ENCODE results near the gene BACH2. TPM values are rescaled to one million over a fixed set of nuclear protein-coding genes. Genes with fewer than 3 reads are reported as not detected.

Gene BACH2
- polyA plus RNA-seq, 2 of the 4 experiments (the other 2 are of a cell fraction), result 0.01 to 0.36 TPM

DNA sequence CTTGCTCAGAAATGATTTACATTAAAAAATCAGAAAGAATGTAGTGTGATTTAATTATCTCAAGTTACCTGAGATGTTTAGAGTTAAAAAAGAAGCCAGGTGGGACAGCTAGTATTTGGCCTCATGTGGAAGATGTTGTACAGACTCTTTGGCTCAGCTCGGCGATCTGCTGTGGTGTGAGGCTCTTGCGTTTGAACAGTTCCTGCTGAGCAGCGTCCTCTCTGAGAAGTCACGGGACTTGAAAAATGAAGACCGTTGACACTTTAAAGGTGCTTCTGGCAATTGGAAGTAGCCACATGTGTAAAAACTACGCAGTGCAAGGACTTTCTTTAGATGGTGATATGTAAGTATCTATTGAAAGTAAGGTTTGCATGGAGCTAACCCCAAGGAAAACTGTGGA is 169.0 kb downstream of the BACH2 start:
- WGBS (ENCODE audit: missing lambda C conversion rate), result 80% methylated on average over 7 of the region's 7 CpGs
- Histone ChIP-seq H3K4me1 (no peaks in the 10 kb centered on the region), H3K27ac (no peak overlapping the region), H3K4me2 (no peak overlapping the region), H3K4me3 (no peak overlapping the region), H3K9me3 (no peaks in the 10 kb centered on the region)
- POLR2A ChIA-PET, result no interaction called here
- ATAC-seq, result no peak
- no peak for FAIRE-seq
- TF ChIP-seq, protein P1, sequence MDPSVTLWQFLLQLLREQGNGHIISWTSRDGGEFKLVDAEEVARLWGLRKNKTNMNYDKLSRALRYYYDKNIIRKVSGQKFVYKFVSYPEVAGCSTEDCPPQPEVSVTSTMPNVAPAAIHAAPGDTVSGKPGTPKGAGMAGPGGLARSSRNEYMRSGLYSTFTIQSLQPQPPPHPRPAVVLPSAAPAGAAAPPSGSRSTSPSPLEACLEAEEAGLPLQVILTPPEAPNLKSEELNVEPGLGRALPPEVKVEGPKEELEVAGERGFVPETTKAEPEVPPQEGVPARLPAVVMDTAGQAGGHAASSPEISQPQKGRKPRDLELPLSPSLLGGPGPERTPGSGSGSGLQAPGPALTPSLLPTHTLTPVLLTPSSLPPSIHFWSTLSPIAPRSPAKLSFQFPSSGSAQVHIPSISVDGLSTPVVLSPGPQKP (IDR thresholded peaks at IDR 0.05; ENCODE audit: low read depth, low read length), result no peak
- TF ChIP-seq POLR2A (IDR thresholded peaks at IDR 0.05; ENCODE audit: low read length), result no peak
- TF ChIP-seq, protein P2, sequence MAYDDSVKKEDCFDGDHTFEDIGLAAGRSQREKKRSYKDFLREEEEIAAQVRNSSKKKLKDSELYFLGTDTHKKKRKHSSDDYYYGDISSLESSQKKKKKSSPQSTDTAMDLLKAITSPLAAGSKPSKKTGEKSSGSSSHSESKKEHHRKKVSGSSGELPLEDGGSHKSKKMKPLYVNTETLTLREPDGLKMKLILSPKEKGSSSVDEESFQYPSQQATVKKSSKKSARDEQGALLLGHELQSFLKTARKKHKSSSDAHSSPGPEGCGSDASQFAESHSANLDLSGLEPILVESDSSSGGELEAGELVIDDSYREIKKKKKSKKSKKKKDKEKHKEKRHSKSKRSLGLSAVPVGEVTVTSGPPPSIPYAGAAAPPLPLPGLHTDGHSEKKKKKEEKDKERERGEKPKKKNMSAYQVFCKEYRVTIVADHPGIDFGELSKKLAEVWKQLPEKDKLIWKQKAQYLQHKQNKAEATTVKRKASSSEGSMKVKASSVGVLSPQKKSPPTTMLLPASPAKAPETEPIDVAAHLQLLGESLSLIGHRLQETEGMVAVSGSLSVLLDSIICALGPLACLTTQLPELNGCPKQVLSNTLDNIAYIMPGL (CRISPR knock-in tag; IDR thresholded peaks at IDR 0.05; ENCODE audit: borderline replicate concordance), result no peak
- CTCF ChIA-PET, result no interaction called here
- no peak for DNase-seq (ENCODE audit: low read depth in 1 of 2, low spot score in 1 of 2)

DNA sequence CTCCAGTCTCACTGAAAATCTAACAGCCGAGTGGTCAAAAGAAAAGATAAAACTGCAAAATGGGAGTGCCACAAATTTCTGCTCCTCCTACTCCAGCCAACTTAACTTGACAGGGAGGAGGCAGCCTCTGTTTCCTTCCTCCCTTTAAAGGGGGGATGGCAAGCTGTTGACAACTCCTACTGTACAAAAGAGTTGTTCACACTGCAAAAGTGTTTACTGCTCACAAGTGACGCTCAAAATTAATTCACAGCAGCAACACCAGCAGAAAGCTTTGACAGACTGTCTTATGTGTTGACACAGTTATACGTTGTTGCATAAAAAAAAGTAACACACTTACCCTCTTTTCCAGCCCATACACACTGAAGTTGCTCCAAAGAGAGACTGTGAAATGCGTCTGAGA is 169.8 kb downstream of the BACH2 start:
- Histone ChIP-seq H3K4me2 (no peak overlapping the region), H3K4me1 (no peaks in the 10 kb centered on the region), H3K4me3 (no peak overlapping the region), H3K9me3 (no peaks in the 10 kb centered on the region), H3K27ac (no peak overlapping the region)
- no peak for FAIRE-seq
- DNase-seq (ENCODE audit: low read depth in 1 of 2, low spot score in 1 of 2), result no peak
- no peak for TF ChIP-seq ZSCAN20 (CRISPR knock-in tag; IDR thresholded peaks at IDR 0.05)
- TF ChIP-seq, protein P3, sequence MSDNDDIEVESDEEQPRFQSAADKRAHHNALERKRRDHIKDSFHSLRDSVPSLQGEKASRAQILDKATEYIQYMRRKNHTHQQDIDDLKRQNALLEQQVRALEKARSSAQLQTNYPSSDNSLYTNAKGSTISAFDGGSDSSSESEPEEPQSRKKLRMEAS (IDR thresholded peaks at IDR 0.05), result no peak
- no peak for TF ChIP-seq RFX5 (IDR thresholded peaks at IDR 0.05)
- no peak for TF ChIP-seq RAD21 (conservative IDR thresholded peaks at IDR 0.05 in 1 of 2, IDR thresholded peaks at IDR 0.05 in 1 of 2)
- TF ChIP-seq MYC (IDR thresholded peaks at IDR 0.05; ENCODE audit: borderline replicate concordance, low read length), result no peak
- no peak for TF ChIP-seq KDM1A (IDR thresholded peaks at IDR 0.05; ENCODE audit: low read depth)
- no peak for TF ChIP-seq JUNB (IDR thresholded peaks at IDR 0.05)
- TF ChIP-seq KDM5A (IDR thresholded peaks at IDR 0.05), result no peak
- no peak for TF ChIP-seq HEYL (CRISPR knock-in tag; IDR thresholded peaks at IDR 0.05)
- TF ChIP-seq CEBPB (IDR thresholded peaks at IDR 0.05), result no peak
- no peak for TF ChIP-seq RARB (CRISPR knock-in tag; IDR thresholded peaks at IDR 0.05)
- TF ChIP-seq HOXB5 (CRISPR knock-in tag; IDR thresholded peaks at IDR 0.05), result no peak
- no peak for TF ChIP-seq SMC3 (IDR thresholded peaks at IDR 0.05)
- TF ChIP-seq PHF8 (IDR thresholded peaks at IDR 0.05; ENCODE audit: borderline replicate concordance, low read depth), result no peak
- no peak for TF ChIP-seq NPAS2 (CRISPR knock-in tag; IDR thresholded peaks at IDR 0.05; ENCODE audit: borderline replicate concordance)
- no peak for TF ChIP-seq POLR2A (IDR thresholded peaks at IDR 0.05; ENCODE audit: low read length)
- no peak for TF ChIP-seq MAZ (IDR thresholded peaks at IDR 0.05; ENCODE audit: borderline replicate concordance, low read depth, low read length)
- POLR2A ChIA-PET, result no interaction called here
- ATAC-seq, result no peak
- 45% methylated on average over 4 of the region's 4 CpGs for WGBS (ENCODE audit: missing lambda C conversion rate)
- CTCF ChIA-PET, result interaction anchor here (0.5 kb wide), 1 partner anchor 32 kb away, joined by 3 read pairs; no protein-coding TSS in a partner anchor

DNA sequence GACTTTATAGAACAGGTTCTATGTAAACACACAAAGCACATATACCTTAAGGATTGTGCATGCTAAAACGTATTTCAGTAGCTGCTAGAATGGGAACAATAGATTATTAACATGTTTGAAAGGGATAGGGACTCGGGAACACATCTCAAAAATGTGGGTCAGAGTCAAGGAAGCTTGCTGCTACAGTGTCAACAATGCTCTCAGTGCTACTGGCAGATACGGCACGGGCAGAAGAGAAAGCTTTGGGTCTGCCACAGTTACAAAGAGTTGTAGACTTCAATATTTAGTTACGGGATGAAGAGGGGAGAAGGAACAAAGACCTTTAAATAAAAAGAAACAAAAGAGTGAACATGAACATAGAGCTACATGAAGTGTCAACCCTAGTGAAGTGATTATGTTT is 170.5 kb downstream of the BACH2 start:
- 23% methylated on average over 5 of the region's 5 CpGs for WGBS (ENCODE audit: missing lambda C conversion rate)
- ChIA-PET CTCF (no interaction called here), POLR2A (no interaction called here)
- Histone ChIP-seq H3K4me3 (no peak overlapping the region), H3K4me1 (no peaks in the 10 kb centered on the region), H3K9me3 (no peaks in the 10 kb centered on the region), H3K27ac (no peak overlapping the region), H3K4me2 (no peak overlapping the region)
- DNase-seq (ENCODE audit: low read depth in 1 of 2, low spot score in 1 of 2) (no peak), ATAC-seq (no peak), FAIRE-seq (no peak)
- TF ChIP-seq KDM5A (IDR thresholded peaks at IDR 0.05) (no peak), CEBPB (IDR thresholded peaks at IDR 0.05) (no peak), CBX8 (IDR thresholded peaks at IDR 0.05) (no peak), RARB (CRISPR knock-in tag; IDR thresholded peaks at IDR 0.05) (no peak), HOXA7 (CRISPR knock-in tag; IDR thresholded peaks at IDR 0.05) (no peak), KDM1A (IDR thresholded peaks at IDR 0.05; ENCODE audit: low read depth) (no peak), PHF8 (IDR thresholded peaks at IDR 0.05; ENCODE audit: borderline replicate concordance, low read depth) (no peak), SMC3 (IDR thresholded peaks at IDR 0.05) (no peak)
- TF ChIP-seq, protein P4, sequence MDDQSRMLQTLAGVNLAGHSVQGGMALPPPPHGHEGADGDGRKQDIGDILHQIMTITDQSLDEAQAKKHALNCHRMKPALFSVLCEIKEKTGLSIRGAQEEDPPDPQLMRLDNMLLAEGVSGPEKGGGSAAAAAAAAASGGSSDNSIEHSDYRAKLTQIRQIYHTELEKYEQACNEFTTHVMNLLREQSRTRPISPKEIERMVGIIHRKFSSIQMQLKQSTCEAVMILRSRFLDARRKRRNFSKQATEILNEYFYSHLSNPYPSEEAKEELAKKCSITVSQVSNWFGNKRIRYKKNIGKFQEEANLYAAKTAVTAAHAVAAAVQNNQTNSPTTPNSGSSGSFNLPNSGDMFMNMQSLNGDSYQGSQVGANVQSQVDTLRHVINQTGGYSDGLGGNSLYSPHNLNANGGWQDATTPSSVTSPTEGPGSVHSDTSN (IDR thresholded peaks at IDR 0.05), result no peak
- TF ChIP-seq, protein P5, sequence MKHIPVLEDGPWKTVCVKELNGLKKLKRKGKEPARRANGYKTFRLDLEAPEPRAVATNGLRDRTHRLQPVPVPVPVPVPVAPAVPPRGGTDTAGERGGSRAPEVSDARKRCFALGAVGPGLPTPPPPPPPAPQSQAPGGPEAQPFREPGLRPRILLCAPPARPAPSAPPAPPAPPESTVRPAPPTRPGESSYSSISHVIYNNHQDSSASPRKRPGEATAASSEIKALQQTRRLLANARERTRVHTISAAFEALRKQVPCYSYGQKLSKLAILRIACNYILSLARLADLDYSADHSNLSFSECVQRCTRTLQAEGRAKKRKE (CRISPR knock-in tag; IDR thresholded peaks at IDR 0.05; ENCODE audit: low read depth), result no peak
